Neural crest cell (in vitro differentiated cells): Measurements from ENCODE around the gene LMO3. TPM values are rescaled to one million over a fixed set of nuclear protein-coding genes. Genes with fewer than 3 reads are reported as not detected.
"Not testable (repeated sequence)": the region's sequence is repeated elsewhere in the genome, so short reads cannot be mapped to it uniquely, and the experiment has no call there.

Experiments used
- DNase-seq: peaks from one replicate; pipeline ENCODE4 v3.0.0; 2021; ENCODE audit warnings: low read depth, mixed read lengths, low spot score
- H3K27ac Mint-ChIP-seq: one replicate; pipeline ENCODE4 v1.8.0; 2021; ENCODE audit warnings: mild to moderate bottlenecking, mixed read lengths; ENCODE audit not compliant: unreplicated experiment
- H3K27me3 Mint-ChIP-seq: 2 replicates; pipeline ENCODE4 v1.8.0; 2021; ENCODE audit warnings: low read depth, mild to moderate bottlenecking, mixed read lengths
- H3K36me3 Mint-ChIP-seq: 2 replicates; pipeline ENCODE4 v1.8.0; 2021; ENCODE audit warnings: low read depth, mild to moderate bottlenecking, mixed read lengths
- H3K4me1 Mint-ChIP-seq: 2 replicates; pipeline ENCODE4 v1.8.0; 2021; ENCODE audit warnings: mixed read lengths
- H3K4me3 Mint-ChIP-seq: one replicate; pipeline ENCODE4 v1.8.0; 2021; ENCODE audit warnings: mild to moderate bottlenecking, mixed read lengths
- H3K9me3 Mint-ChIP-seq: 2 replicates; pipeline ENCODE4 v1.8.0; 2021; ENCODE audit warnings: mixed read lengths
- total RNA-seq: library from RNA; stranded (reverse); gene quantifications from 2 replicates; pipeline ENCODE4 v1.2.1, GENCODE V29; 2021
- TF ChIP-seq, protein P1 (sequence below): fragments of 200-600 bp; sonication (generic); conservative IDR thresholded peaks from 2 replicates; pipeline ENCODE4 v1.5.0; 2021; ENCODE audit warnings: antibody characterized with exemption, mild to moderate bottlenecking

LMO3 gene
- total RNA-seq, 1 donor from 2014 or later: 26.5 TPM

DNA sequence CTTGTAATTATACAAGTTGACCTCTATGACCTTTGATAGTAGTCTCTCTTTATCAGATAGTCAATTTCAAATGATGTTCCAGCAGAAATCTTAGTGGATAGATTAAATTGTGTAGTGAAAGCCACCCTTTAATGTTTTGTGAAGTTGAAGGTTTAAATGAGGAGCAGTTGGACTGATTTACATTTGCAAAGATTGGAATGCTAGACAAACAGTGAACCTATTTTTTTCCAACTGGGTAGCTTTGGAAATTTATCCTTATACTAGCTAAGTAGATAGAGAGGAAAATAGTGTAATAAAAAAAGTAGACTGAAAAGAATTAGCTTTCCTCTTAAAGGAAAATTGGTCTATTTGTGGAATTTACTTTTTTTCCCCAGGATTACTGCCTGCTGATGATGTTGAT, 53.7 kb downstream of the LMO3 start:
- no peak overlapping the region for H3K4me3 Mint-ChIP-seq
- TF ChIP-seq, protein P1, sequence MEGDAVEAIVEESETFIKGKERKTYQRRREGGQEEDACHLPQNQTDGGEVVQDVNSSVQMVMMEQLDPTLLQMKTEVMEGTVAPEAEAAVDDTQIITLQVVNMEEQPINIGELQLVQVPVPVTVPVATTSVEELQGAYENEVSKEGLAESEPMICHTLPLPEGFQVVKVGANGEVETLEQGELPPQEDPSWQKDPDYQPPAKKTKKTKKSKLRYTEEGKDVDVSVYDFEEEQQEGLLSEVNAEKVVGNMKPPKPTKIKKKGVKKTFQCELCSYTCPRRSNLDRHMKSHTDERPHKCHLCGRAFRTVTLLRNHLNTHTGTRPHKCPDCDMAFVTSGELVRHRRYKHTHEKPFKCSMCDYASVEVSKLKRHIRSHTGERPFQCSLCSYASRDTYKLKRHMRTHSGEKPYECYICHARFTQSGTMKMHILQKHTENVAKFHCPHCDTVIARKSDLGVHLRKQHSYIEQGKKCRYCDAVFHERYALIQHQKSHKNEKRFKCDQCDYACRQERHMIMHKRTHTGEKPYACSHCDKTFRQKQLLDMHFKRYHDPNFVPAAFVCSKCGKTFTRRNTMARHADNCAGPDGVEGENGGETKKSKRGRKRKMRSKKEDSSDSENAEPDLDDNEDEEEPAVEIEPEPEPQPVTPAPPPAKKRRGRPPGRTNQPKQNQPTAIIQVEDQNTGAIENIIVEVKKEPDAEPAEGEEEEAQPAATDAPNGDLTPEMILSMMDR: no peak
- H3K36me3 Mint-ChIP-seq: peaks cover 7% of the 10 kb centered on the region
- no peak overlapping the region for H3K27ac Mint-ChIP-seq
- no peaks in the 10 kb centered on the region for H3K27me3 Mint-ChIP-seq
- H3K4me1 Mint-ChIP-seq: peaks cover 21% of the 10 kb centered on the region
- no peaks in the 10 kb centered on the region for H3K9me3 Mint-ChIP-seq
- DNase-seq: no peak

DNA sequence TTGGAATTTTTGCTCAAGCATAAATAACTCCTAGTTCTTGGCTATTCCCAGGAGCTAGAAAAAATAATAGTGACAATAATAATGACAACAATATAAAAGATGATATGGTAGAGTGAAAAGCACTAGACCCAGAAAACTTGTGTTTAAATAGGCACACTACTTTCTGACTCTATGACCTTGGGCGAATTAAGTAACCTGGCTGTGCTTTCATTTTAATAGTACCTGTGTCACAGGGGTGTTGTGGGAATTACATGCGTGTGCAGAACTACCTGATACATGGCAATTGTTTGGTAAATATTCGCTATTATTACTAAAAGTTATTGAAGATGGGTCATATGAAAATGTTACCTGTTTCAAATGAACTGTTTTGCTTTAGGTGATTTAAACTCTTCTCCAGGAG, 60.1 kb downstream of the LMO3 start:
- DNase-seq: no peak
- Mint-ChIP-seq H3K4me3 (no peak overlapping the region), H3K9me3 (no peaks in the 10 kb centered on the region), H3K27me3 (no peaks in the 10 kb centered on the region), H3K4me1 (peaks cover 7% of the 10 kb centered on the region), H3K27ac (no peak overlapping the region), H3K36me3 (no peaks in the 10 kb centered on the region)
- TF ChIP-seq, protein P1: no peak

DNA sequence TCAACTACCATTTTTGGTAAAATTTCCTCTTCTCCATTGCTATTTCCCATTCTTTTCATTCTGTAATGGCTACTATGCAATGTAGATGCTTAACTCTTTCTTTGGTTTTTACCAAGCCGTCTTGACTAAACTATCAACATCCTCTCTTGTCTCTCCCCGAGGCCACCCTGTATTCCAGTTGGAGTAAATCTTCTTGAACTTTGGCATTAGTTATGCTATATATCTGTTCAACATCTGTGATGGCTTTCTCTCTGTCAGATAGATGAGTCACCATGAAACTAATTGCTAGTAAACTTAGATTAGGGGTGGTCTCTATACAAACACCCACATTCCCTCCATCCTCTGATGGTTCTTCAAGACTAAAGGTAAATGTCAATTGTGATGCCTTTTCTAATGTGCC, 63.4 kb downstream of the LMO3 start:
- Mint-ChIP-seq H3K27me3 (no peaks in the 10 kb centered on the region), H3K4me3 (no peak overlapping the region), H3K9me3 (peaks cover 5% of the 10 kb centered on the region), H3K27ac (no peak overlapping the region), H3K4me1 (no peaks in the 10 kb centered on the region), H3K36me3 (peaks cover 9% of the 10 kb centered on the region)
- TF ChIP-seq, protein P1: no peak
- no peak for DNase-seq

DNA sequence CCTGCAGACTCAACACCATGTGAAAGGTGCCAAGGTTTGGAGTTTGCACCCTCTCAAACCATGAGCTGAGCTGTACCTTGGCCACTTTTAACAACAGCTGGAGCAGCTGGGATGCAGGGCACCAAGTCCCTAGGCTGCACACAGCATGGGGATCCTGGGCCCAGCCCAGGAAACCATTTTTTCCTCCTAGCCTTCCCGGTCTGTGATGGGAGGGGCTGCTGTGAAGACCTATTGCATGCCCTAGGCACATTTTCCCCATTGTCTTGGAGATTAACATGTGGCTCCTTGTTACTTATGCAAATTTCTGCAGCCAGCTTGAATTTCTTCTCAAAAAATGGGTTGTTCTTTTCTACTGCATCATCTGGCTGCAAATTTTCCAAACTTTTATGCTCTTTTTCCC, 68.3 kb downstream of the LMO3 start:
- DNase-seq, H3K27ac Mint-ChIP-seq, H3K9me3 Mint-ChIP-seq, H3K27me3 Mint-ChIP-seq, H3K4me1 Mint-ChIP-seq, H3K4me3 Mint-ChIP-seq: not testable (repeated sequence)
- H3K36me3 Mint-ChIP-seq: peaks cover 15% of the 10 kb centered on the region

DNA sequence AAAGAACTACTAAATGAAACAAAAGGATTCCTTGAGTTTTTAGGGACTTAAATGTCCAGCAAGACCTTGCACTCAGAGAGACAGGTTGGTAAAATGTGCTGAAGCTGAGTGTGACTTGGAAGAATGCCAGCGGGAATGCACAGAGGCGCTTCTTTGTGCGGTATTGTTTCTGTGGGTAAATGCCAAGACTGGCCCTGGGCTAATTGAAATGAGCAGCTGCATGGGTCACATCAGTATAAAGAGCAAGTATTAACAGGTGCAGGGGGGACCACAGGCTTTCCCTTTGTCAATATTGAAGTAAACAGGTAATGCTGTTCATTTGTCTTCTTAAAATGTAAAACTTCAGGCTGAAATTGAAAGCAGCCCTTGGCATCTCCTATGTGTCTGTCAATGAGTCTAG, 74.3 kb downstream of the LMO3 start:
- H3K4me3 Mint-ChIP-seq: no peak overlapping the region
- no peak overlapping the region for H3K27ac Mint-ChIP-seq
- H3K4me1 Mint-ChIP-seq: peaks cover 8% of the 10 kb centered on the region
- H3K36me3 Mint-ChIP-seq: peaks cover 5% of the 10 kb centered on the region
- no peak for DNase-seq
- no peaks in the 10 kb centered on the region for H3K27me3 Mint-ChIP-seq
- peaks cover 3% of the 10 kb centered on the region for H3K9me3 Mint-ChIP-seq
- TF ChIP-seq, protein P1: no peak

DNA sequence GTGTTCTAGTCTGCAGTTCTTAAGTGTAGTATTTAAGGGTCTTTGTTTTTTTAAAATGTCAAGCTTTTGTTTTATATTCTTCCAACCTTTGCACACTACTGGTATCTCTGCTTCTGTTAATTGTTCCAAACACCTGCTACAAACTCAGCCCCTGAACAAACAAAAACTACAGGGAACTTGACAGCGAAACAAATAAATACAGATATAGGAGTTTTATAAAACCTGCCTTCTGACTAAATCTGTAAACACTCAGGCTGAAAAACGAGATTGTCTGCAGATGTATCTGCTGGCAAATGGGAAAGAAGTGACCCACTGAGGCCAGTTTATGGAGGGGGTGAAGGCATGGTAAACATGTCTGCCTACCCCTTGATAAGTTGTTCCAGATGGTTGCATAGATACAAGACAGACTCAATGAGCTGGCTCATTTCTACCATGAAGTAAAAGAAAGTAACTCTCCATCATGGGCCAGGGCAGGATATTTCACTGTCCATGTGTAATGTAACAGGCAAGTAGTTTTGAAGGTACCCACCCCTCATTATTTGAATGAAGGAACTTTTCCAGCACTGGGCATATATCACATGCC, 75.6 kb downstream of the LMO3 start:
- Mint-ChIP-seq H3K36me3 (no peaks in the 10 kb centered on the region), H3K27ac (no peak overlapping the region), H3K9me3 (no peaks in the 10 kb centered on the region), H3K4me1 (peaks cover 8% of the 10 kb centered on the region), H3K27me3 (no peaks in the 10 kb centered on the region), H3K4me3 (no peak overlapping the region)
- TF ChIP-seq, protein P1: no peak
- DNase-seq: no peak
